SW 1271 (cell line): ENCODE measurements around the gene GRM1.

Experiments used
- DNase-seq, 2 experiments: peaks; one replicate each; lab custom pipeline; 2025; lab: John Stamatoyannopoulos, UW

The GRM1 gene

DNA sequence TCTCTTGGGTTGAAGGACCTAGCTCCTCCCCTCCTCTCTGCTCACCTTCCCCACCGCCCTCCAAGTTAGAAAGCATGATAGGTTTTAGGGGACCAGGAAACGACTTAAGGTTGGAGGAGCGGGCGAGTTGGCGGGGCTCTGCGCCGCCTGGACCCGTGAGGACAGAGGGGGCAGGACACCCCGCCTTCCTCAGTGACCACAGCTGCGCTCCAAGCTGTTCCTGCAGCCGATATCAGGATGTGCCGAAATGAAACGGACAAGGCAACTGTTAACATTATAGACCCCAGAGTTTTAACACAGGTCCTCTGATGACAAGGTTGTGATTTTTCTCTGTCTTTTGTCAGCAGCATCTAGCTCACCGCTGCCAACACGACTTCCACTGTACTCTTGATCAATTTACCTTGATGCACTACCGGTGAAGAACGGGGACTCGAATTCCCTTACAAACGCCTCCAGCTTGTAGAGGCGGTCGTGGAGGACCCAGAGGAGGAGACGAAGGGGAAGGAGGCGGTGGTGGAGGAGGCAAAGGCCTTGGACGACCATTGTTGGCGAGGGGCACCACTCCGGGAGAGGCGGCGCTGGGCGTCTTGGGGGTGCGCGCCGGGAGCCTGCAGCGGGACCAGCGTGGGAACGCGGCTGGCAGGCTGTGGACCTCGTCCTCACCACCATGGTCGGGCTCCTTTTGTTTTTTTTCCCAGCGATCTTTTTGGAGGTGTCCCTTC lies at the start of gene GRM1:
GRM1 (plus strand) TSS at position 212 of the 722 bp plus-strand sequence; CDS start at position 668, 456 bp downstream.
- no peak for DNase-seq

DNA sequence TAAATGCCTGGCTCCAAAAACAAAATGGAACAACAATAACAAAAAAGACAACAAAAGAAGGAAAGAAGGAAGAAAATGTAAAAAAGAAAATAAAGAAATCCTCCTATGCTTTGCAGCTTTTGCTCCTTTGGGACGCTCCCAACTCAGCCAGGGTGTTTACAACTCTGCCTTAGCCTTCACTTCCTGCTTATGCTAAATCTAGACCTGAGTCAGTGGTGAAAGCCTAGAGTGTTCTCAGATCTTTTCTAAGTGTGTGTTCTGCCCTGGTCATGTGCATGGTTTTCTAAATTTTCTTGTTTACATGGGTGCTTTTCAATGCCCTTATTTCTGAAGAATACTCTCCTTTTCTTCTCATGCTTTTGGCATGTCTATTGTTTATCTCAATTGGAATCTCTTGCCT lies 19.5 kb upstream of the GRM1 start:
- no peak for DNase-seq

DNA sequence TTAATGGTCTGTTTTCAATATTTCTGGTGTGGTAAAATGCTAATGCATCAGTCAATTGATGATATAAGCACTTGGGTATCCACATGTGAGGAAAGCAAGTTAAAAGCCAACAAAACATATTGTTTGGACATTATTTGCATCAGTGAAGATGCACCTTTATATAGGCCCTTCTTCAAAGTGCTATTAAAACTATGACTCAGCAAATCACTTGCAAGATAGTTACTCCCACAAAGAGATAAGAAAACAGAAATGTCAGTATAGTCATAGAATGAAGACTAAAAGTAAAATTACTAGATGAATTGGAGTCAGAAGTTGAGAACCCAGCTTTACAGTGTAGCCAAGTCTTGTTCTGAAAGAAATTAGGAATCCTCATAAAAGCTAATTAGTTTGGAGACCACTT lies 14.6 kb upstream of the GRM1 start:
- DNase-seq: no peak

DNA sequence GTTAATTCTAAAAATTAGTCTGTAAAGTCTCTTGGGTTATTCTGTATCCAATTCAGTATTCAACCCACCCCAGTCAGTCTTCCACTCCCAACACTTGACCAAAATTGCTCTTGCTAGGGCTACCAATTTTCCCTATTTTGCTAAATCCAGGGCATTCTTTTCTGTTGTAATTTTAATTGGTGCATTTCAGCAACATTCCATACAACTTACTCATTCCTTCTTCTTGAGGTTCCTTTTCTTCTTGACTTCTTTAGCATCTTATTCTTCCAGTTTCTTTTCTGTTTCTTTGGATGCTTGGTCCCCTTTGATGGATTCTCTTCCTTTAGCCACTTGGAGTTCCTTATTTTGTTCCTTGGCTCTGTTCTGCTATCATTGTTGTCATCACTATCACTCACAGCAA lies 11.2 kb upstream of the GRM1 start:
- DNase-seq: no peak

DNA sequence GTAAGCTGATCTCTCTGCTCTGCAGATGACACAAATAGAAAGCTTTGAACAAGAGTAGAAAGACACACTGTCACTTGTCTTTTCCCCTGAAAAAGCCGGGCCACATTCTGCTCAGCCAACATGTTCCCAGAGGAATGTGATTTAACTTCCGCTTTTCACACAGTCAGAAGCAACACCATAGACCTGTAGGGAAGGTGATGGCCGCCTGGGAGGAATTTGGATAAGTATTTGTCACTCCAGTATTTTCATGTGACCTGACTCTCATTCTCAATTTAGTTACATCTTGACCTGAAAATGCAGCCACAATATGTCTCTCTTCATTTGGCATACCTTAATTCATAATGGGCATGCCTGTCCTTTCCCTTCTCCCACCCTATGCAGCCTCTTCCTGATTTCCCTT lies 2.0 kb upstream of the GRM1 start:
- DNase-seq: no peak

DNA sequence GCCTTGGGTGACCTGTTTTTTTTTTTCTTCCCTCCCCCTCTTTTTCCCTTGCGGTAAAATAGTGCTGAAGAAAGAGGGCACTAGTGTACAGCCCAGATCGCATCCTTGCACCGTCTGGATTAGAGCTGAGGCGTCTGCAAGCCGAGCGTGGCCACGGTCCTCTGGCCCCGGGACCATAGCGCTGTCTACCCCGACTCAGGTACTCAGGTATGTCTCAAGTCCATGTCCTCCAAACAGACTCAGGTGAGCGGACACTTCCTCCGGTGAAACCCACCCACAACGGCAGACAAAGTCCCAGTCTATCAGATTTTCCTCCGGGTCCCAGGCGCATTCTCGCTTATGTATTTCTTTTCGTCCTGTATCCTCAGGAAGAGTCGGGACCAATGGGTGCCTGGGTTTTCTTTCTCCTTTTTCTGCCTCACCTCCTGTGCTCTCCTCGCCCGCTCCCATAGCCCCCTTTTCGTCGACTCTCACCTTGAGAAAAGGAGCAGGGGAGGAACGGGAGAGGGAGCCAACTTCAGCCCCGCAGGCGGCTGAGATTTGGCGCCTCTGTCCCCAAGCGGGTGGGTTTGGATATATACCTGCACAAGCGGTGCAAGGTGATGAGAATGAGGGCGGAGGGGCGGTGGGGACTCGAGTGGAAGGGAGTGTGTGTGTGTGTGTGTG lies 1.1 kb upstream of the GRM1 start:
- DNase-seq: no peak

DNA sequence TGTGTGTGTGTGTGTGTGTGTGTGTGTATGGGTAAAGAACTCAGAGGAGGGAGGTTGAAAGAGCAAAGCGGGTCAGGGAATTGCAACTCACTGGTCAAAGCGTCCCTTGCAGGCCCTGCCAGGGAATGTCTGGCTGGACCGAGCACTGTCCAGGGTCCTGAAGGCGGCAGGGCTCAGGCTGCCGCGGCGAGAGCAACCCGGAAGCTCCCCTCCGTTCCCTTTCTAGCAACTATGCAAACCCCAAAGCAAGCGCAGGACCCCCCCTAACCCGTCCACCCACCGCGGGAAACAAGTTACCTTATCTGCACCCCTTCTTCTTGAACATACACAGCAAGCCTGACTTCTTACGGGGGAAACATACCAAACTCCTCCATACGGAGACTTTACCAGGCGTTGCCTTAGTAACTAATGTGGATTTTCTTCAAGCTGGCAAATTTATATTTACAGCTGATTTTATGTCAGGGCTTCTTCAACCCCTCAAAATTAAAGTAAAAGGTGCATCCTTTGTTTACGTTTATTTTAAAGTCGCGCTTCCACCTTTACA lies 538 bp upstream of the GRM1 start:
- DNase-seq: no peak

DNA sequence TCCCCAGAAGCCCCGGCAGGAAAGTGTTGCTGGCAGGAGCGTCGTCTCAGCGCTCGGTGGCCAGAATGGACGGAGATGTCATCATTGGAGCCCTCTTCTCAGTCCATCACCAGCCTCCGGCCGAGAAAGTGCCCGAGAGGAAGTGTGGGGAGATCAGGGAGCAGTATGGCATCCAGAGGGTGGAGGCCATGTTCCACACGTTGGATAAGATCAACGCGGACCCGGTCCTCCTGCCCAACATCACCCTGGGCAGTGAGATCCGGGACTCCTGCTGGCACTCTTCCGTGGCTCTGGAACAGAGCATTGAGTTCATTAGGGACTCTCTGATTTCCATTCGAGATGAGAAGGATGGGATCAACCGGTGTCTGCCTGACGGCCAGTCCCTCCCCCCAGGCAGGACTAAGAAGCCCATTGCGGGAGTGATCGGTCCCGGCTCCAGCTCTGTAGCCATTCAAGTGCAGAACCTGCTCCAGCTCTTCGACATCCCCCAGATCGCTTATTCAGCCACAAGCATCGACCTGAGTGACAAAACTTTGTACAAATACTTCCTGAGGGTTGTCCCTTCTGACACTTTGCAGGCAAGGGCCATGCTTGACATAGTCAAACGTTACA lies 817 bp downstream of the GRM1 start:
- DNase-seq: no peak

DNA sequence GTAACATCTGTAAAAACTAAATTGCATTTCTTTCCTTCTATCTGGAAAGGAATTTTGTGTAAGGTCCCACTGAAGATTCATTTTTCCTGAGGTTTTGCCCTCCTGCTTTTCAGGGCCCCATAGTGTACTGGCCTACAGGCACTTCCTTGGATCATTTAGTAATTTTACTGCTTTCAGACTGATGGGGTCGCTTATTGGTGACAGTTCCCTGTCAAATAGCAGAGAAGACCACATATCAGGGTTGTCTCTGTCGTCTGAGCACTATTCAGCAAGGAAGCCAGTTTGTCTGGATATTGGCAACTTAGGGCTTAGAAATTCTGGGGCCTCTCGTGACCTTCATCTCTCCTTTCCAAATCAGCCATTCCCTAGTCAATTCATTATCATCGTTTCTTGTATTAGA lies 3.5 kb downstream of the GRM1 start:
- DNase-seq: no peak

DNA sequence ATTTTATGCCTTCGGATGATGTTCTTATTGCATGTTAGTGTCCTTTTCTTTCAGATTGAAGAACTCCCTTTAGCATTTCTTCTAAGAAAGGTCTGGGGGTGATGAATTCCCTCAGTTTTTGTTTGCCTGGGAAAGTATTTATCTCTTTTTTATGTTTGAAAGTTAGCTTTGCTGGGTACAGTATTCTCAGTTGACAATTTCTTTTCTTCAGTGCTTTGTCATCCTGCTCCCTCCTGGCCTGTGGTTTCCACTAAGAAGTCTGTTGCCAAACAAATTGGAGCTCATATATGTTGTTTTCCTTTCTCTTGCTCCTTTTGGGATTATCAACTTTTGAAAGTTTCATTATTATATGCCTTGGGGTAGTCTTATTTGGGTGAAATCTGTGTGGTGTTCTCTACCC lies 11.5 kb downstream of the GRM1 start:
- DNase-seq: no peak

DNA sequence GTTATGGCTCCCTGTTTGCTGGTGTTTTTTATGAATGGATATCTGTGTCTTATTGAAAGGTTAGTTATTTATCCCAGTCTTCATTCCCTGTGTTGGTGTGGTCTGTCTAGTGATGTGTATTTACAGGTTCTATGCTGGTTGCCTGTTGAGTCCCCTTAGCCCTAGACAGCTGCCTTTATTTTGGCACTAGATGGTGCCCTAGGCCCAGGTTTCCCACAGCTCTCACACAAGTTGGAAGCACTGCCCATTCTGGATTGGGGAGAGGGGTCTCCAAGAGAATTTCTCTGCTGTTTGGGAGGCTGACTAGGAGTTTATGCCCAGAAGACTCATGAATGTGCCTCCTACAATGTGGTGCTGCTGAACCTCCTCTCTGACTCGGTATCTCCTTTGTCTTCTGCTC lies 12.4 kb downstream of the GRM1 start:
- DNase-seq: no peak

DNA sequence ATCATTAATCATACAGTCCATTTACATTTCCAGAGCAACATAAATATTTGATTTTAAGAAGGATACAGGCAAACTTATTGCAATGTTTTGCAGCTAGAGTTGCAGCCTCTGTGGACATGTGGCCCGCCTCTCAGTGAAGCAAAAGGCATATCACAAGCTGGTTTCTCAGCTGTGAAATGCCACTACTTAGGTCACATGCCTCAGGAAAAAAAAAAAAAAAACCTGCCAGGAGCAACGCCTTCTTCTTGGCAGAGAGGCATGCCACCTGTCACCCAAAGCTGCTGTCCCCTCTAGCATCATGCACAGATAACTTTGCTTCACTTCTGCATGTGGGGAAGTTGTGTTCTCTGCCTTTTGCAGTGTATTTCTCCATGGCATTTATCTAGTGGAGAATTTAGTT lies 18.5 kb downstream of the GRM1 start:
- no peak for DNase-seq

DNA sequence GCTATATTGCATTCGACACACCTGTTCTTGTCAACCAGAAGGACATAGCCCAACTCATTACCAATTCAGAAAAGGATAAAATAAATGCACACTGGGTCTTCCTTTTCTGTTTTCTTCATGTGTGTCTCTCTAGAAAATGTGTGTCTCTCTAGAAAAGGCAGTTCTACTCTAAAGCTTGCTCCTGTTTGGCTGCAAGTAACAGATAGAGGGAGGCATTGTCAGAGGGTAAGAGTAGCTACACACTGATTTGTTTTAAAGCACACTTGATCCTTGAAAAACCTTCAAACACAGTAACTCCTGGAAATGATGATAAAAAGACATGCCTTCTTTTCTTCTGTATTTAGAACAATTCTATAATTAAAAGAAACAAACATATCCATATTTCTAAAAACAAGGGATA lies 21.3 kb downstream of the GRM1 start:
- no peak for DNase-seq

DNA sequence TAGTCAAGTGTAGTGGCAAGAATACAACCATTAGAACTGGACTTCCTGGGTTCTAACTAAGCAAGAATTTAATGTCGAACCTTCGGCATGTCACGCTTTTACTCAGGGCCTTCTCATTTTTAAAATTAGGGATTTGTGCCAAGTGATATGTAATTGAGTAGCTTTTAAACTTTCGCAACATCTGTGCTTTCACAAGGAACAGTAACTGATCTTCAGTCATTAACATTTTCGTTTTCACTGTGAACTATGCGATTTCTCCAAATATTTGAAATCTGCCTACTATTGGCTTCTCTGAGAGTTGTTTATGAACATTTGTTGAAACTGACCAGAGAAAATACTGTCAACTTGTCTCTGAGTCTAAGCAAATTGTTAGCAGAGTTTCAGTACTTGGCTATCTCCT lies 27.6 kb downstream of the GRM1 start:
- DNase-seq: no peak

DNA sequence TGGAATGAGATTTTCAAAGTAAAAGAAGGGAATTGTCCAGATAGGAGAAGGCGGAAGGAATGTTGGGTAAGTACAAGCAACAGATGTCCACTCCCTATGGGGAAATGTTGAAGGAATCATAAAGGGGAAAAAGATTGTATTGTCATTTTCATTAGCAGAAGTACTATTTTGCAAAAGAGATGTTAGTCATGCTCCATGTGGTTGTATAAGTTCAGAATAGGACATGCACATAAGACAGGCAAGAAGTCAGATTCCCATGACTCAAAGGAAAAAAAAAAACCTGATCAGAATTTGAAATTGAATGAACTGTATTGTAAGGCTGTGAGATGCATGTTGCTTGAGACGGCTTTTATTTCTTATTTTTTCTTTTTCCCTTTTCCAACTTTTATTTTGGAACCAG lies 36.8 kb downstream of the GRM1 start:
- DNase-seq: no peak

DNA sequence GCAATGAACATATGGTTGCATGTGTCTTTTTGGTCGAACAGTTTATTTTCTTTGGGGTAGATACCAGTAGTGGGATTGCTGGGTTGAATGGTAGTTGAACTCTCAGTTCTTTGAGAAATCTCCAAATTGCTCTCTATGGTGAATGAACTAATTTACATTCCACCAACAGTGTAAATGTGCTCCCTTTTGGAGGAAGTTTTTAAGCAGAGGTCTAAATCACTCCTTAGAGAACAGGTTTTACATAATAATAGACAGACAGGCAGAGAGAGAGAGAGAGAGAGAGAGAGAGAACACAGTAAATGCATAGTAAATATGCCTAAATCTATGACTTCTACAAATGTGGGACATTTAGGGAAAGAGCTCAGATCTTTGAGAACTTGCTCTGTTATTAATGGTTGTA lies 37.6 kb downstream of the GRM1 start:
- DNase-seq: no peak

DNA sequence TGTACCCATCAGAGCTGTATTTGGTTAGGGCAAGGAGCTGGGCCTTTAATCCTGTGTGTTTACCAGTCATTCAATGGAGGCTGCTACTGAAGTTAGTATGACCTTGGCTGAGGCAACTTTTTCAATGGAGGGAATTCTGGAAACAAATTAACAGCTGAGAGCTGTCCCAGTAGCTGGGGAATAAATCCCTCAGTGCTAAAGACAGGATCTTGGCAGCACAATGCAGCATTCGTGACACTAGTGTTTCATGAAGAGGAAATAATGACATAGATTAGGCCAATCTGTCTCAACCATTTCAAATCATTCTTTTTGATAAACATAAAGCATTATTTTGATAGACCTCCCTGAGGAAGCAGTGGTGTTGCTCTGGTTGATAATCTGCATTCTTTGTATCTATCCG lies 42.9 kb downstream of the GRM1 start:
- DNase-seq: no peak

DNA sequence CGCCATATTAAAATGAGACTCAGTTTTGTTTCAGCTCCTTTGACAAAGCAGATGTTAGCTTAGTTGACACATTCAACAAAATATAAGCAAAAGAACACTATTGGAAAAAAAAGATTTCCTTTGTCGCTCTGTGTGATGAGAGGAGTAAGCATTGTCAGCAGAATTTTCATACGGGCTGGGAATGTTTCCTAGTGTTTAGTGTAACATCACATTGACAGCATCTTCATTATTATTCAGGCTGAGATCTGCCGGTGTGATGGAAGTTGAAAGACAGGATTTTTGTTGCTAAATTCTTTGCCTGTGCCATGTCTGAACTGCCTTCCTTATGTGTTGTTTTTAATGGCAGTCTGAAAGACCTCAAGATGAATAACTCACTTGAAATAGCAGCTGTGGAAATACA lies 49.1 kb downstream of the GRM1 start:
- no peak for DNase-seq

DNA sequence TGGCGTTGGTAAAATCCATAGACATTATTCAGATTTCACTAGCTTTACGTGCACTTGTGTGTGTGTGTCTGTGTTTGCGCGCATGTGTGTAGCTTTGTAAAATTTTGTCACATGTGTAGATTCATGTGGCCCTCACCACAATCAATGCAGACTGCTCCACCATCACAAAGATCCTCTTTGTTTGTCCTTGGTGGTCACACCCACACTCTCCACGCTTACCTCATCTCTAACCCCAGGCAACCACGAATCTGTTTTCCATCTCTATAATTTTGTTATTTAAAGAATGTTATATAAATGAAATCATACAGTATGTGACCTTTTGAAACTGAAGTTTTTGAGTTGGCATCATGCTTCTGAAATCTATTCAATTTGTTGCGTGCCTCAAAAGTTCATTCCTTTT lies 58.5 kb downstream of the GRM1 start:
- no peak for DNase-seq

DNA sequence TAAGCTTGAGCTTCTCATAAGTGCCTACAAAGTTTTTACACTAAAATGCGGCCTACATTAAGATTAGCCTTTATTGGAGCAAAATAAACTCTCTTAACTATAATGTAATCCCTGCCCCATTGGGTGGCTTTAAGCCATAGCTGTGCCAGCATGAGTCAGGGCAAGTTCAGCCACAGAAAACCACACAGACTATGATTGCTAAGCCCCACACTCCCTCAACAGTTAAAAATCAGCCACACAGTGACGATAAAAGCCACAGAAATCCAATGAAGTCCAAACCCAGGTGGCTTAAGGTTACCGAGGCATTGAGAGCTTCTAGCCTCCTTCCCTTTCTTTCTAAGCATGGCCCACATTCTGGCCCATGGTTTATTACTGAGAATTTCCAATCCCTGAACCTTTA lies 61.6 kb downstream of the GRM1 start:
- no peak for DNase-seq

DNA sequence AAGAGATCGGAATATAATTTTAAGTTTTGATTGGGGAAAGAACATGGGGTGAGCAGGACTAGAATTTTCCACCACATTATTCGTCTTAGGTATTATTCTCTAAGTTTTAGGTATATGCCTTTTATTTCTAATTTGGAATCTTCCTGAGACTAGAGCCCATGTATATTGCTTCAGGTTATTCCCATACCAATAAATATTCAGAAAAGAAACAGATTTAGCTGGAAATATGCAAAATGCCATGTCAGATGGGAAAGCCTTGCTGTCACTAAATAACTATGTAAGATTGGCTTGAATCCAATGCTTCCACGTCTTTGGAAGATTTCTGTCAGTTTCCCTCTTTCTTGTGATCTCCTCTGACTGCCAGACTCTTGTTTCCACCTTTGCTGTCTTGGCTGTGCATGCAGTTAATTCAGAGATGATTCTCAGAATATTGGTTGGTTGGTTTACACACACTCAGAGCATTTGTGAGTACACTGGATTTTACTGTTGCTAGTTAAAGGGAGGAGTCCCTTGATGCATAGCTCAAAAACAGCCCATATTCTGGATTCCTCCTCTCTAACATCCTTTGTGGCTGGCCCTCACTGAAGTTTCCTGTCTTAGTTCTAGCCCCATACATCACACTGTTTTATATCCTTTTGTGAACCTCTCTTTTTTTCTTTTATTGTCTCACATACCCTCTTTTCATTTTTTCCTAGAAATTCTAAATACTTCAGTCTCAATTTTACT lies 64.3 kb downstream of the GRM1 start:
- no peak for DNase-seq

DNA sequence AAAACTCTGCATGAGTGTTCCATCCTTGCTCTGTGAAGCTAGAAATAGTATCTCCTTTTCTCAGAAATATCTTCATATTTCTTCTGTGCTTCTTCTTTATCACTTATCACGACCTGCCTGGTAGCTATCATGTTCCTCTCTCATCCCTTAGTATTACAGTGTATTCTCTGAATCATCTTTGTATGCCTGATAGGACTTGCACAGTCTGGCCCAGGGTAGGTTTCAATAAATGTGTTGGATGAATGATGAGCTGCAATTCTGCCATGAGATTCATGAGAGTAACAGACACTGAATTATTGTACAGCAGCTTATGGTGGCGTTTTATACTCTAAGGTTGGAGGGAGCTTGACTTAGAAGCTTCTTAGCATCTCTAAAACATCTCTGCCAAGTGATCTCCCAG lies 66.6 kb downstream of the GRM1 start:
- DNase-seq: no peak

DNA sequence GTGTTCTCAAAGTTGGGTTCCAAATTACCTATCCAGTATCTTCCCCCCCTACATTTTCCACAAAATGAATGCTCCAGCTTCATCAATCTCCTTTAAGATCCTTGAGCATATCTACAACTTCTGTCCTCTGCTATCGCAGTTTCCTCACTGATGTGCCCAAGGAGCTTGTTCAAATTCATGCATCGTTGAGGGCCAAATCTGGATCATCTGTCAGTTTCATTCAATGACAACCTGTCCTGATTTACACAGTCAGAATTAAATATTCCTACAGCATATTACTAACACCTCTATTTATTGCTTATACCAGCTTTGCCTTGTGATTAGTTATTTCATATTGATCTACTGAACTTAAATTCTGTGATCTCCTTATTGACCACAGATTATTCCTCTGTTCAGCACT lies 68.7 kb downstream of the GRM1 start:
- no peak for DNase-seq
